Mammary epithelial cell (primary cell): ENCODE results near the gene ADIPOR1.

Experiments
- EZH2 ChIP-seq: IDR thresholded peaks from 2 replicates; pipeline ENCODE4 v1.6.1; 2012; ENCODE audit warnings: low read length, inconsistent platforms, borderline replicate concordance
- TF ChIP-seq, protein P1 (sequence below), 2 donors: IDR thresholded peaks in 1 of 2; conservative IDR thresholded peaks in 1 of 2; 2 replicates each; pipeline ENCODE4 v1.5.1; 2011 to 2012; ENCODE audit warnings: inconsistent platforms in 2 of 2, low read length in 2 of 2, mild to moderate bottlenecking in 2 of 2, control low read depth in 1 of 2, low read depth in 1 of 2; ENCODE audit not compliant: insufficient read depth in 1 of 2; ENCODE audit errors: extremely low read depth in 1 of 2

DNA sequence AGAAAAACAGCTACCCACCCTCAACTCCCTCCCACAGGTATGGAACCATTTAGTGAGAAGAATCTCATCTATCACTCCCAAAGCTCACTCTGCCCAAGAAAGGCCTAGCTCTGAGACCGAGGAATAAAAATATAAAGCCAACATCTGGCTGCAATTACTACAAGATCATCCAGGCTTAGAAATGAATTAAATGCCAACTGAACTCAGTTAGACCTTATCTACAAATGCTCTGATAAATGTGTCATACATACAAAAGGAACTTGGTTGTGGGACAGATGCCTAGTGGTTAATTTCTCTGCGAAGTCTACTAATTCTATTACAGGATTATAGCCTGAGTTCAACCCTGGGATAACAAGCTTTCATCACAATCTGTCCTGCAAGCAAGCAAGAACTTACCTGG lies 6.7 kb downstream of the ADIPOR1 start:
- TF ChIP-seq, protein P1, sequence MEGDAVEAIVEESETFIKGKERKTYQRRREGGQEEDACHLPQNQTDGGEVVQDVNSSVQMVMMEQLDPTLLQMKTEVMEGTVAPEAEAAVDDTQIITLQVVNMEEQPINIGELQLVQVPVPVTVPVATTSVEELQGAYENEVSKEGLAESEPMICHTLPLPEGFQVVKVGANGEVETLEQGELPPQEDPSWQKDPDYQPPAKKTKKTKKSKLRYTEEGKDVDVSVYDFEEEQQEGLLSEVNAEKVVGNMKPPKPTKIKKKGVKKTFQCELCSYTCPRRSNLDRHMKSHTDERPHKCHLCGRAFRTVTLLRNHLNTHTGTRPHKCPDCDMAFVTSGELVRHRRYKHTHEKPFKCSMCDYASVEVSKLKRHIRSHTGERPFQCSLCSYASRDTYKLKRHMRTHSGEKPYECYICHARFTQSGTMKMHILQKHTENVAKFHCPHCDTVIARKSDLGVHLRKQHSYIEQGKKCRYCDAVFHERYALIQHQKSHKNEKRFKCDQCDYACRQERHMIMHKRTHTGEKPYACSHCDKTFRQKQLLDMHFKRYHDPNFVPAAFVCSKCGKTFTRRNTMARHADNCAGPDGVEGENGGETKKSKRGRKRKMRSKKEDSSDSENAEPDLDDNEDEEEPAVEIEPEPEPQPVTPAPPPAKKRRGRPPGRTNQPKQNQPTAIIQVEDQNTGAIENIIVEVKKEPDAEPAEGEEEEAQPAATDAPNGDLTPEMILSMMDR (conservative IDR thresholded peaks at IDR 0.05 in 1 of 2, IDR thresholded peaks at IDR 0.05 in 1 of 2; ENCODE audit: extremely low read depth in 1 of 2, insufficient read depth in 1 of 2, low read depth in 1 of 2, low read length in 2 of 2), result no peak
- TF ChIP-seq EZH2, result no peak
